ENCODE measurements around the gene ZNF598. TPM values are rescaled to one million over a fixed set of nuclear protein-coding genes. Genes with fewer than 3 reads are reported as not detected.

Gene ZNF598
- polyA plus RNA-seq, 1 of the 3 experiments (the other 2 are of a cell fraction): 47.8 TPM

DNA sequence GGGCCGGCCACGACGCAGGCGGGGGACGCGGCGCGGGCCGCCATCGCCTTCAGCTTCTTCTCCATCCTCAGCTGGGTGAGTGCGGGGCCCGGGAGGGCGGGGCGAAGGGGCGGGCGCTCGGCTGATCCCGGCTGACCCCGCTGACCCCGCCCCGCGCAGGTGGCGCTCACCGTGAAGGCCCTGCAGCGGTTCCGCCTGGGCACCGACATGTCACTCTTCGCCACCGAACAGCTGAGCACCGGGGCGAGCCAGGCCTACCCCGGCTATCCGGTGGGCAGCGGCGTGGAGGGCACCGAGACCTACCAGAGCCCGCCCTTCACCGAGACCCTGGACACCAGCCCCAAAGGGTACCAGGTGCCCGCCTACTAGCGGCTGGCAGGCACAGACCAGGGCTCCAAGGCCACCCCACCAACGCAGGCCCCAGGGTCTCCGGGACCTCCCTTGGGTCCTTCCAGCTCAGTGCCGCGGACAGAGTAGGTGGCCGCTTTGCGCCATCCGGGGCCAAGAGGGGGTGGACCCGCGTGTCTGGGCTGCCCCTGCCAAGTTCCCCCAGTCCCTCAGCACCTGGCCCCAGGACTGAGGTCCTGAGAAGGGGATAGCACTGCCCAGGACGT lies 16.8 kb downstream of the ZNF598 start:
- H3K79me2 ChIP-seq (ENCODE audit: insufficient read depth): no peaks in the 10 kb centered on the region
- H3K27ac ChIP-seq (ENCODE audit: low read depth in 2 of 2, low read length in 1 of 2): no peak overlapping the region
- H3K9ac ChIP-seq: no peak overlapping the region
- no peaks in the 10 kb centered on the region for H3K9me3 ChIP-seq
- no peak overlapping the region for H3K4me3 ChIP-seq (ENCODE audit: low read depth in 2 of 2, low read length in 1 of 2)
- 98% methylated on average over 18 of the region's 50 CpGs for WGBS (ENCODE audit: low lambda C conversion rate)
- H3F3A ChIP-seq (replicated peaks; ENCODE audit: insufficient read depth): peaks cover 22% of the 10 kb centered on the region
- no peak for DNase-seq
- no peaks in the 10 kb centered on the region for H4K20me1 ChIP-seq (ENCODE audit: insufficient read depth)
- ChIA-PET POLR2A (interaction anchor here (0.8 kb wide), 1 partner anchor 163 kb away, joined by 3 read pairs; the partner anchor contains the start of gene TRAF7), CTCF (interaction anchor here (1.3 to 12.9 kb wide), 2 partner anchors 11 to 162 kb away, joined by 3 to 108 read pairs; no protein-coding TSS in a partner anchor)
- peaks cover 4 to 10% of the 10 kb centered on the region in 2 experiments for H3K36me3 ChIP-seq (replicated peaks in 1 of 2; ENCODE audit: control insufficient read depth in 1 of 2, insufficient read depth in 2 of 2, low read length in 1 of 2)
- H3K4me1 ChIP-seq (ENCODE audit: control insufficient read depth in 1 of 2, insufficient read depth in 2 of 2, low read depth in 1 of 2, low read length in 1 of 2): peaks cover 0 to 18% of the 10 kb centered on the region in 2 experiments; a peak in 1 of 4 replicates
- H3K9me2 ChIP-seq: no peaks in the 10 kb centered on the region
- no peak overlapping the region for H2AFZ ChIP-seq (ENCODE audit: low read depth)
- TF ChIP-seq TCF12 (IDR thresholded peaks at IDR 0.05) (no peak), ELF1 (IDR thresholded peaks at IDR 0.05) (no peak), RCOR1 (IDR thresholded peaks at IDR 0.05; ENCODE audit: low read length) (no peak), PBX3 (IDR thresholded peaks at IDR 0.05) (no peak), TEAD4 (IDR thresholded peaks at IDR 0.05; ENCODE audit: borderline replicate concordance, insufficient read depth) (no peak), CHD2 (IDR thresholded peaks at IDR 0.05; ENCODE audit: low read length, partially characterized antibody) (no peak), POLR2AphosphoS5 (IDR thresholded peaks at IDR 0.05; ENCODE audit: low read depth, low read length) (no peak), EZH2phosphoT487 (IDR thresholded peaks at IDR 0.05; ENCODE audit: borderline replicate concordance, low read depth) (no peak), SMC3 (IDR thresholded peaks at IDR 0.05; ENCODE audit: low read depth, low read length) (no peak), RAD21 (IDR thresholded peaks at IDR 0.05; ENCODE audit: low read length) (no peak), GATA2 (CRISPR knock-in tag; IDR thresholded peaks at IDR 0.05) (no peak)
- TF ChIP-seq, protein P1, sequence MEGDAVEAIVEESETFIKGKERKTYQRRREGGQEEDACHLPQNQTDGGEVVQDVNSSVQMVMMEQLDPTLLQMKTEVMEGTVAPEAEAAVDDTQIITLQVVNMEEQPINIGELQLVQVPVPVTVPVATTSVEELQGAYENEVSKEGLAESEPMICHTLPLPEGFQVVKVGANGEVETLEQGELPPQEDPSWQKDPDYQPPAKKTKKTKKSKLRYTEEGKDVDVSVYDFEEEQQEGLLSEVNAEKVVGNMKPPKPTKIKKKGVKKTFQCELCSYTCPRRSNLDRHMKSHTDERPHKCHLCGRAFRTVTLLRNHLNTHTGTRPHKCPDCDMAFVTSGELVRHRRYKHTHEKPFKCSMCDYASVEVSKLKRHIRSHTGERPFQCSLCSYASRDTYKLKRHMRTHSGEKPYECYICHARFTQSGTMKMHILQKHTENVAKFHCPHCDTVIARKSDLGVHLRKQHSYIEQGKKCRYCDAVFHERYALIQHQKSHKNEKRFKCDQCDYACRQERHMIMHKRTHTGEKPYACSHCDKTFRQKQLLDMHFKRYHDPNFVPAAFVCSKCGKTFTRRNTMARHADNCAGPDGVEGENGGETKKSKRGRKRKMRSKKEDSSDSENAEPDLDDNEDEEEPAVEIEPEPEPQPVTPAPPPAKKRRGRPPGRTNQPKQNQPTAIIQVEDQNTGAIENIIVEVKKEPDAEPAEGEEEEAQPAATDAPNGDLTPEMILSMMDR (IDR thresholded peaks at IDR 0.05): no peak
- TF ChIP-seq, protein P2, sequence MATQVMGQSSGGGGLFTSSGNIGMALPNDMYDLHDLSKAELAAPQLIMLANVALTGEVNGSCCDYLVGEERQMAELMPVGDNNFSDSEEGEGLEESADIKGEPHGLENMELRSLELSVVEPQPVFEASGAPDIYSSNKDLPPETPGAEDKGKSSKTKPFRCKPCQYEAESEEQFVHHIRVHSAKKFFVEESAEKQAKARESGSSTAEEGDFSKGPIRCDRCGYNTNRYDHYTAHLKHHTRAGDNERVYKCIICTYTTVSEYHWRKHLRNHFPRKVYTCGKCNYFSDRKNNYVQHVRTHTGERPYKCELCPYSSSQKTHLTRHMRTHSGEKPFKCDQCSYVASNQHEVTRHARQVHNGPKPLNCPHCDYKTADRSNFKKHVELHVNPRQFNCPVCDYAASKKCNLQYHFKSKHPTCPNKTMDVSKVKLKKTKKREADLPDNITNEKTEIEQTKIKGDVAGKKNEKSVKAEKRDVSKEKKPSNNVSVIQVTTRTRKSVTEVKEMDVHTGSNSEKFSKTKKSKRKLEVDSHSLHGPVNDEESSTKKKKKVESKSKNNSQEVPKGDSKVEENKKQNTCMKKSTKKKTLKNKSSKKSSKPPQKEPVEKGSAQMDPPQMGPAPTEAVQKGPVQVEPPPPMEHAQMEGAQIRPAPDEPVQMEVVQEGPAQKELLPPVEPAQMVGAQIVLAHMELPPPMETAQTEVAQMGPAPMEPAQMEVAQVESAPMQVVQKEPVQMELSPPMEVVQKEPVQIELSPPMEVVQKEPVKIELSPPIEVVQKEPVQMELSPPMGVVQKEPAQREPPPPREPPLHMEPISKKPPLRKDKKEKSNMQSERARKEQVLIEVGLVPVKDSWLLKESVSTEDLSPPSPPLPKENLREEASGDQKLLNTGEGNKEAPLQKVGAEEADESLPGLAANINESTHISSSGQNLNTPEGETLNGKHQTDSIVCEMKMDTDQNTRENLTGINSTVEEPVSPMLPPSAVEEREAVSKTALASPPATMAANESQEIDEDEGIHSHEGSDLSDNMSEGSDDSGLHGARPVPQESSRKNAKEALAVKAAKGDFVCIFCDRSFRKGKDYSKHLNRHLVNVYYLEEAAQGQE (IDR thresholded peaks at IDR 0.05; ENCODE audit: low read depth, low read length): no peak
- TF ChIP-seq, protein P3, sequence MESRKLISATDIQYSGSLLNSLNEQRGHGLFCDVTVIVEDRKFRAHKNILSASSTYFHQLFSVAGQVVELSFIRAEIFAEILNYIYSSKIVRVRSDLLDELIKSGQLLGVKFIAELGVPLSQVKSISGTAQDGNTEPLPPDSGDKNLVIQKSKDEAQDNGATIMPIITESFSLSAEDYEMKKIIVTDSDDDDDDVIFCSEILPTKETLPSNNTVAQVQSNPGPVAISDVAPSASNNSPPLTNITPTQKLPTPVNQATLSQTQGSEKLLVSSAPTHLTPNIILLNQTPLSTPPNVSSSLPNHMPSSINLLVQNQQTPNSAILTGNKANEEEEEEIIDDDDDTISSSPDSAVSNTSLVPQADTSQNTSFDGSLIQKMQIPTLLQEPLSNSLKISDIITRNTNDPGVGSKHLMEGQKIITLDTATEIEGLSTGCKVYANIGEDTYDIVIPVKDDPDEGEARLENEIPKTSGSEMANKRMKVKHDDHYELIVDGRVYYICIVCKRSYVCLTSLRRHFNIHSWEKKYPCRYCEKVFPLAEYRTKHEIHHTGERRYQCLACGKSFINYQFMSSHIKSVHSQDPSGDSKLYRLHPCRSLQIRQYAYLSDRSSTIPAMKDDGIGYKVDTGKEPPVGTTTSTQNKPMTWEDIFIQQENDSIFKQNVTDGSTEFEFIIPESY (IDR thresholded peaks at IDR 0.05; ENCODE audit: borderline replicate concordance, low read depth): no peak
- H3K4me2 ChIP-seq: no peak overlapping the region
- no peaks in the 10 kb centered on the region for H3K27me3 ChIP-seq (ENCODE audit: insufficient read depth)

All from SK-N-SH (cell line).